Liver (tissue), 9 donors: ENCODE measurements around the gene ASGR2. TPM values are rescaled to one million over a fixed set of nuclear protein-coding genes. Genes with fewer than 3 reads are reported as not detected.

Experiments used
- DNase-seq: peaks from one replicate; pipeline ENCODE4 v3.0.0-alpha.2; 2017; ENCODE audit warnings: low spot score
- H3K27ac ChIP-seq, 2 donors: one replicate each; pipeline ENCODE4 v1.7.0; 2013; ENCODE audit warnings: inconsistent platforms in 2 of 2, low read length in 2 of 2, control low read depth in 1 of 2, low read depth in 1 of 2, mild to moderate bottlenecking in 1 of 2
- H3K27me3 ChIP-seq, 4 donors: one replicate each; pipeline versions ENCODE4 v1.6.1 to v1.7.0; 2013; ENCODE audit warnings: low read length in 3 of 4, inconsistent platforms in 1 of 4, mild to moderate bottlenecking in 1 of 4, moderate library complexity in 1 of 4; ENCODE audit not compliant: control insufficient read depth in 4 of 4, insufficient read depth in 4 of 4
- H3K36me3 ChIP-seq, 4 donors: one replicate each; pipeline versions ENCODE4 v1.6.1 to v1.7.0; 2013; ENCODE audit warnings: low read length in 3 of 4, mild to moderate bottlenecking in 3 of 4, low read depth in 1 of 4, moderate library complexity in 1 of 4; ENCODE audit not compliant: control insufficient read depth in 4 of 4, insufficient read depth in 3 of 4
- H3K4me1 ChIP-seq, 4 donors: one replicate each; pipeline versions ENCODE4 v1.6.1 to v1.7.0; 2013; ENCODE audit warnings: low read length in 3 of 4, mild to moderate bottlenecking in 3 of 4, moderate library complexity in 1 of 4; ENCODE audit not compliant: control insufficient read depth in 4 of 4, insufficient read depth in 4 of 4
- H3K4me3 ChIP-seq, 3 donors: one replicate each; pipeline versions ENCODE4 v1.6.1 to v1.7.0; 2013; ENCODE audit warnings: low read length in 3 of 3, control low read depth in 1 of 3, low read depth in 1 of 3, mild to moderate bottlenecking in 1 of 3
- H3K9ac ChIP-seq, 2 donors: one replicate each; pipeline ENCODE4 v1.7.0; 2013; ENCODE audit warnings: low read length in 2 of 2, mild to moderate bottlenecking in 2 of 2, moderate library complexity in 2 of 2, control low read depth in 1 of 2, low read depth in 1 of 2
- H3K9me3 ChIP-seq, 4 donors: one replicate each; pipeline versions ENCODE4 v1.6.1 to v1.7.0; 2013; ENCODE audit warnings: low read length in 3 of 4; ENCODE audit not compliant: control insufficient read depth in 4 of 4
- EGR1 ChIP-seq, 2 donors: IDR thresholded peaks; 2 replicates each; pipeline ENCODE4 v1.6.1; 2016 to 2018; ENCODE audit warnings: antibody characterized with exemption in 2 of 2, low read depth in 2 of 2
- FOXA2 ChIP-seq: IDR thresholded peaks from 2 replicates; pipeline ENCODE4 v1.6.1; 2016; ENCODE audit warnings: antibody characterized with exemption
- HNF4A ChIP-seq, 2 donors: conservative IDR thresholded peaks; 2 replicates each; pipeline ENCODE4 v1.6.1; 2016; ENCODE audit warnings: antibody characterized with exemption in 2 of 2, mild to moderate bottlenecking in 2 of 2
- JUND ChIP-seq, 2 donors: IDR thresholded peaks; 2 replicates each; pipeline ENCODE4 v1.6.1; 2016; ENCODE audit warnings: antibody characterized with exemption in 2 of 2
- RXRA ChIP-seq, 2 donors: IDR thresholded peaks; 2 replicates each; pipeline ENCODE4 v1.6.1; 2017 to 2018; ENCODE audit warnings: antibody characterized with exemption in 2 of 2, mild to moderate bottlenecking in 1 of 2
- WGBS: extraction: QIAGEN DNeasy Blood & Tissue Kit; methylation state at CpG from one replicate; pipeline ENCODE4 v1.1.7; 2013; 5-methylcytosine and 5-hydroxymethylcytosine counted together
- polyA plus RNA-seq, 2 donors: library from polyadenylated mRNA; stranded (reverse) in 1 of 2; unstranded in 1 of 2; fragments of 200-250 nt in 1 of 2; fragments of >200 nt in 1 of 2; fragmentation: Nextera tagmentation in 1 of 2; extraction: Ambion mirVana in 1 of 2; gene quantifications; one replicate each; pipeline versions ENCODE4 v1.2.1 to v1.2.3, GENCODE V29; 2013 to 2015
- total RNA-seq, 2 donors: library from RNA; depleted of rRNA; stranded (reverse); fragments of >200 nt; gene quantifications; one replicate each; pipeline ENCODE4 v1.2.3, GENCODE V29; 2014
- TF ChIP-seq, protein P1 (sequence below): IDR thresholded peaks from 2 replicates; pipeline ENCODE4 v1.6.1; 2016; ENCODE audit warnings: antibody characterized with exemption
- TF ChIP-seq, protein P2 (sequence below): fragments of 150-350 bp; IDR thresholded peaks from 2 replicates; pipeline ENCODE4 v1.5.1; 2017; ENCODE audit warnings: improper control_type of control experiment, low read depth, low read length; ENCODE audit not compliant: missing input control
- donor health status: healthy.
- donor health status: healthy.
- donor health status: healthy.
- donor health status: healthy.
- donor health status: healthy.

The ASGR2 gene
- total and polyA plus RNA-seq, 4 donors, result 188 to 657 (median 493) TPM

DNA sequence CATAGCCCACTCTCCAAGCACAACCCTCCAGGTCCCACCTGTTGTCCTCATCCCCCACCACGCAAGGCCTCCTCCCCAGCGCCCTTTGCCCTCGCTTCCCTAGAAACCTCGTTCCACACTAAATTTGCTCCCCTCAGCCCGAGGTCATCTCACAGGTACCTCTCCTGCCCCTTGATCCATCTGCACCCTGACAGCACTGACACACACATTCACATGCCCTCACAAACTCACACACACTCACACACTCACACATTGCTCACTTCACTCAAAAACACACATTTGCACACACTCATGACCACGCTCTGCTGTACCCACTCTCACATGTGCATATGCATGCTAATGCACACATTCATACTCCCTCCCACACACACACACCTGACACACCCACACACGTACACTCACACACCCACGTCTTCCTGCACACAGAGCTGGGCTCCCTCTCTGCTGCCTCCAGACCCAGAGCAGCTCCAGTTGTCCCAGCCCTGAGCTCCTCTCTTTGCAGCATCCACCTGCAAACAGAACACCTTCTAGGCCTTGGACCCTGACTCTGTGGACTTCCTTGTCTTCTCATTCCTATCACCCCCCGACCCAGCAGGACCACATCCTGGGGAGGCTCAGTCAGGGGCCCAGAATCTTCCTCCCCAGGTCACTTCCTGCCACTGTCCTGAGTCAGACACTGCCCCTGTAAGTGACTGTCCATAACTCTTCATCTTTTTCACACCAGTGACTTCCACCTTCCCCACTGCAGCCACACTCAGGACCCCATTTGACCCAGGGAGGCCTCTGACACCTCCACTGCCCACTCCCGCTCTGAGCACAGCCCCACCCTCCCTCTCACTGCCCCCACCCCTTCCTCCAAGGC lies 4.9 kb downstream of the ASGR2 start:
- no peaks in the 10 kb centered on the region for H3K27me3 ChIP-seq
- peaks cover 2 to 32% (median 23%) of the 10 kb centered on the region in 4 donors for H3K4me1 ChIP-seq
- peaks cover 0 to 24% (median 15%) of the 10 kb centered on the region in 4 donors for H3K36me3 ChIP-seq
- DNase-seq, result no peak
- H3K27ac ChIP-seq, result peak overlapping the region; percentile 29
- no peaks in the 10 kb centered on the region for H3K9me3 ChIP-seq
- 61% methylated on average over 10 of the region's 10 CpGs for WGBS
- H3K4me3 ChIP-seq, result no peak overlapping the region
- peak in 1 of 2 donors; percentile 40 for TF ChIP-seq HNF4A (conservative IDR thresholded peaks at IDR 0.05)
- TF ChIP-seq, protein P1, sequence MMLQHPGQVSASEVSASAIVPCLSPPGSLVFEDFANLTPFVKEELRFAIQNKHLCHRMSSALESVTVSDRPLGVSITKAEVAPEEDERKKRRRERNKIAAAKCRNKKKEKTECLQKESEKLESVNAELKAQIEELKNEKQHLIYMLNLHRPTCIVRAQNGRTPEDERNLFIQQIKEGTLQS, result no peak
- no peak overlapping the region for H3K9ac ChIP-seq

DNA sequence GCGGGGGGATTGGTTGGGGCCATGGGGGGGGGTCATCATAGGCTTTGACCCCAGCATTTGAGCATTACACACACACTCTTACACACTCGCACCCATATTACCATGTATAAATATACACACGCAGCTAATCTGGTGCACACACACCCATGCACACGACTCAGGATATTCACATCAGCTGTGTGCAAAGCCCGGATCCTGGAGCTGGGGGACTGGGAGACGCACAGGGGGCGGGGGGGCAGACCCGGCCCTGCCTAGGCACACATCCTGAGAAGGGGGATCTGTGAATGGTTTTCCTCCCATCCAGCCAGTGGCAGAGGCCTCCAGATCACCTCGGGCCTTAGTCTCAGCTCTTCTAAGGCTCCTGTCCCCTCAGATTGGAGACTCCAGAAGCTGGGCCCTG lies 5.6 kb downstream of the ASGR2 start:
- Histone ChIP-seq H3K9ac (no peak overlapping the region), H3K36me3 (peaks cover 0 to 24% (median 15%) of the 10 kb centered on the region in 4 donors), H3K27me3 (no peaks in the 10 kb centered on the region), H3K4me1 (peaks cover 2 to 30% (median 23%) of the 10 kb centered on the region in 4 donors), H3K27ac (no peak overlapping the region), H3K4me3 (no peak overlapping the region), H3K9me3 (no peaks in the 10 kb centered on the region)
- TF ChIP-seq, protein P1, result no peak
- 83% methylated on average over 9 of the region's 9 CpGs for WGBS
- DNase-seq, result no peak

DNA sequence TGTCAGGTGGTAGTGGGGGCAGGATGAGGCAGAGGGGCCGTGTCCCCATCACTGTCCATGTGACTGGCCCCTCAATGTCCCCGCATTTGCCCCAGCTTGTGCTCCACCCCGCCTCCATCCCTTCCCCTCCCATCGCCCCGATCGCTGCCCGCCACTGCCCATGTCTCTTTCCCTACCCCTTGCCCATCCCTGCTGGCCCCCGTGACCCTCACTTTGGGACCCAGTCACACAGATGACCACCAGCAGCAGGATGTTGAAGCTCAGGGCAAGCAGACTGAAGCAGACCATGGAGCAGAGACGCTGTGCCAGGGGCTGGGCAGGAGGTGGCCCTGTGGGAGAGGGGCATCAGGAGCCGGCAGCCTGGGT lies 6.1 kb downstream of the ASGR2 start:
- H3K9me3 ChIP-seq, result no peaks in the 10 kb centered on the region
- no peaks in the 10 kb centered on the region for H3K27me3 ChIP-seq
- H3K27ac ChIP-seq, result no peak overlapping the region
- DNase-seq, result no peak
- peaks cover 2 to 30% (median 23%) of the 10 kb centered on the region in 4 donors for H3K4me1 ChIP-seq
- H3K9ac ChIP-seq, result no peak overlapping the region
- peaks cover 0 to 24% (median 15%) of the 10 kb centered on the region in 4 donors for H3K36me3 ChIP-seq
- TF ChIP-seq FOXA2 (no peak), JUND (IDR thresholded peaks at IDR 0.05) (no peak), RXRA (IDR thresholded peaks at IDR 0.05) (no peak), EGR1 (IDR thresholded peaks at IDR 0.05; ENCODE audit: low read depth in 2 of 2) (no peak), HNF4A (conservative IDR thresholded peaks at IDR 0.05) (no peak)
- TF ChIP-seq, protein P2, sequence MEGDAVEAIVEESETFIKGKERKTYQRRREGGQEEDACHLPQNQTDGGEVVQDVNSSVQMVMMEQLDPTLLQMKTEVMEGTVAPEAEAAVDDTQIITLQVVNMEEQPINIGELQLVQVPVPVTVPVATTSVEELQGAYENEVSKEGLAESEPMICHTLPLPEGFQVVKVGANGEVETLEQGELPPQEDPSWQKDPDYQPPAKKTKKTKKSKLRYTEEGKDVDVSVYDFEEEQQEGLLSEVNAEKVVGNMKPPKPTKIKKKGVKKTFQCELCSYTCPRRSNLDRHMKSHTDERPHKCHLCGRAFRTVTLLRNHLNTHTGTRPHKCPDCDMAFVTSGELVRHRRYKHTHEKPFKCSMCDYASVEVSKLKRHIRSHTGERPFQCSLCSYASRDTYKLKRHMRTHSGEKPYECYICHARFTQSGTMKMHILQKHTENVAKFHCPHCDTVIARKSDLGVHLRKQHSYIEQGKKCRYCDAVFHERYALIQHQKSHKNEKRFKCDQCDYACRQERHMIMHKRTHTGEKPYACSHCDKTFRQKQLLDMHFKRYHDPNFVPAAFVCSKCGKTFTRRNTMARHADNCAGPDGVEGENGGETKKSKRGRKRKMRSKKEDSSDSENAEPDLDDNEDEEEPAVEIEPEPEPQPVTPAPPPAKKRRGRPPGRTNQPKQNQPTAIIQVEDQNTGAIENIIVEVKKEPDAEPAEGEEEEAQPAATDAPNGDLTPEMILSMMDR, result no peak
- 90% methylated on average over 10 of the region's 10 CpGs for WGBS
- no peak overlapping the region for H3K4me3 ChIP-seq
